Loucy (cell line): ENCODE results near the gene KLK3.

Experiments
- H2AFZ ChIP-seq: fragments of 200-600 bp; sonication (generic); 2 replicates; pipeline ENCODE4 v1.6.0; 2016; ENCODE audit warnings: antibody characterized with exemption, mild to moderate bottlenecking, low read length, moderate library complexity
- H3F3A ChIP-seq: fragments of 200-600 bp; 2 replicates; pipeline ENCODE4 v1.6.0; 2016; ENCODE audit warnings: antibody characterized with exemption, low read depth, mild to moderate bottlenecking
- H3K27me3 ChIP-seq: fragments of 200-600 bp; sonication (generic); 2 replicates; pipeline ENCODE4 v1.6.1; 2014; ENCODE audit warnings: low read length, mild to moderate bottlenecking; ENCODE audit not compliant: insufficient read depth, poor library complexity, severe bottlenecking
- H3K36me3 ChIP-seq: fragments of 200-600 bp; sonication (generic); 2 replicates; pipeline ENCODE4 v1.6.1; 2016; ENCODE audit warnings: low read length; ENCODE audit not compliant: insufficient read depth
- H3K4me1 ChIP-seq: fragments of 200-600 bp; sonication (generic); 2 replicates; pipeline ENCODE4 v1.5.1; 2014; ENCODE audit warnings: low read length, mild to moderate bottlenecking; ENCODE audit not compliant: insufficient read depth, poor library complexity, severe bottlenecking
- H3K4me2 ChIP-seq: fragments of 200-600 bp; sonication (generic); 2 replicates; pipeline ENCODE4 v1.6.0; 2014; ENCODE audit warnings: antibody characterized with exemption, low read length, low read depth, mild to moderate bottlenecking; ENCODE audit not compliant: poor library complexity, severe bottlenecking
- H3K4me3 ChIP-seq: fragments of 200-600 bp; sonication (generic); 2 replicates; pipeline ENCODE4 v1.5.1; 2014; ENCODE audit warnings: low read length, mild to moderate bottlenecking, mixed read lengths; ENCODE audit not compliant: poor library complexity, severe bottlenecking
- H3K79me2 ChIP-seq: fragments of 200-600 bp; sonication (generic); 2 replicates; pipeline ENCODE4 v1.6.1; 2014; ENCODE audit warnings: low read length; ENCODE audit not compliant: insufficient read depth
- H3K9ac ChIP-seq: fragments of 200-600 bp; sonication (generic); 2 replicates; pipeline ENCODE4 v1.6.0; 2014; ENCODE audit warnings: mild to moderate bottlenecking, low read depth, low read length, moderate library complexity; ENCODE audit not compliant: poor library complexity, severe bottlenecking
- H3K9me2 ChIP-seq: fragments of 200-600 bp; sonication (generic); replicated peaks from 2 replicates; pipeline ENCODE4 v1.6.1; 2016; ENCODE audit warnings: low read depth, low read length, mixed read lengths
- H3K9me3 ChIP-seq: fragments of 200-600 bp; sonication (generic); 2 replicates; pipeline ENCODE4 v1.6.1; 2014; ENCODE audit warnings: mild to moderate bottlenecking, antibody characterized with exemption, low read length, low read depth; ENCODE audit not compliant: insufficient read depth
- H4K20me1 ChIP-seq: fragments of 200-600 bp; sonication (generic); 2 replicates; pipeline ENCODE4 v1.6.0; 2014; ENCODE audit warnings: antibody characterized with exemption, low read length, mild to moderate bottlenecking; ENCODE audit not compliant: insufficient read depth, poor library complexity, severe bottlenecking
- CTCF ChIP-seq: fragments of 200-600 bp; sonication (generic); conservative IDR thresholded peaks from 2 replicates; pipeline ENCODE4 v1.5.1; 2014; ENCODE audit warnings: mild to moderate bottlenecking, antibody characterized with exemption, low read length
- EZH2phosphoT487 ChIP-seq: fragments of 200-600 bp; IDR thresholded peaks from 2 replicates; pipeline ENCODE4 v1.6.1; 2018; ENCODE audit warnings: antibody characterized with exemption, mild to moderate bottlenecking, moderate library complexity, borderline replicate concordance

KLK3 gene

DNA sequence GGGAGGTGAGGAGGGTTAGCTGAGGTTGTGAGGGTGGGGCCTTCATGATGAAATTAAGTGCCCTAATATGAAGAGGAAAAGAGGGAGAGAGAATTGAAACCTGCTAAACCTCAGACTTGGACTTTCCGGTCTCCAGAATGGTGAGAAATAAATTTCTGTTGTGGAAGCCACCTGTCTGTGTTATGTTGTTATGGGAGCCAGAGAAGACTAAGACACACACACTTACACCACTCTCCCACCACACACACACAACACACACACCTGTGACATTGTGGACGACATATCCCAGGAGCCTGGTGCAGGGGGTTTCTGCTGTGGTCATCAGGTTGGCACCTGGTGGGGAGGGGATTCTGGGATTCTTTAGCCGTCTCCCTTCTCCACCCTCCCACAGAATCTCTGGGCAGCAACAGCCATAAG is 42.5 kb downstream of the KLK3 start:
- Histone ChIP-seq H3K4me1 (no peaks in the 10 kb centered on the region), H3K79me2 (no peaks in the 10 kb centered on the region), H3K36me3 (no peaks in the 10 kb centered on the region), H2AFZ (no peak overlapping the region), H3F3A (no peaks in the 10 kb centered on the region), H3K4me2 (no peak overlapping the region), H3K4me3 (no peak overlapping the region), H3K27me3 (no peaks in the 10 kb centered on the region), H3K9me3 (no peaks in the 10 kb centered on the region), H3K9ac (no peak overlapping the region), H4K20me1 (no peaks in the 10 kb centered on the region), H3K9me2 (no peaks in the 10 kb centered on the region)
- TF ChIP-seq EZH2phosphoT487 (no peak), CTCF (no peak)

GRCh38 chr19:50897612-50898011 is 42.9 kb downstream of the KLK3 start:
- H3K4me1 ChIP-seq: no peaks in the 10 kb centered on the region
- no peaks in the 10 kb centered on the region for H3F3A ChIP-seq
- H3K9me3 ChIP-seq: no peaks in the 10 kb centered on the region
- no peak overlapping the region for H3K9ac ChIP-seq
- H3K4me2 ChIP-seq: no peak overlapping the region
- H3K27me3 ChIP-seq: no peaks in the 10 kb centered on the region
- no peaks in the 10 kb centered on the region for H3K36me3 ChIP-seq
- no peak overlapping the region for H3K4me3 ChIP-seq
- no peaks in the 10 kb centered on the region for H3K79me2 ChIP-seq
- H4K20me1 ChIP-seq: no peaks in the 10 kb centered on the region
- no peak for TF ChIP-seq EZH2phosphoT487
- no peak for TF ChIP-seq CTCF
- H3K9me2 ChIP-seq: no peaks in the 10 kb centered on the region
- H2AFZ ChIP-seq: no peak overlapping the region

- H3K36me3 ChIP-seq: no peaks in the 10 kb centered on the region
- no peak overlapping the region for H3K4me3 ChIP-seq
- no peaks in the 10 kb centered on the region for H3K9me2 ChIP-seq
- H3F3A ChIP-seq: no peaks in the 10 kb centered on the region
- no peaks in the 10 kb centered on the region for H3K4me1 ChIP-seq
- no peak overlapping the region for H3K9ac ChIP-seq
- H3K4me2 ChIP-seq: no peak overlapping the region
- no peaks in the 10 kb centered on the region for H3K27me3 ChIP-seq
- no peaks in the 10 kb centered on the region for H3K79me2 ChIP-seq
- no peaks in the 10 kb centered on the region for H3K9me3 ChIP-seq
- no peaks in the 10 kb centered on the region for H4K20me1 ChIP-seq
- TF ChIP-seq CTCF (no peak), EZH2phosphoT487 (no peak)
- no peak overlapping the region for H2AFZ ChIP-seq
Measured at GRCh38 chr19:50898018-50898417, 43.3 kb downstream of the KLK3 start.
